Natural killer cell treated with Interleukin-12 subunit alpha and Interleukin-12 subunit beta and Interleukin-15 and Interleukin-18, amount 100 ng/mL, for 72 hours (primary cell): ENCODE results near the gene PLD4. TPM values are rescaled to one million over a fixed set of nuclear protein-coding genes. Genes with fewer than 3 reads are reported as not detected.
"Not testable (repeated sequence)": the region's sequence is repeated elsewhere in the genome, so short reads cannot be mapped to it uniquely, and the experiment has no call there.

ENCODE experiments used
- ATAC-seq, 2 donors: fragments of 150-1000 bp; cut with Tn5 transposase in 1 of 2; sonication (Bioruptor Pico), chemical (Tn5 transposase) in 1 of 2; 2 replicates each; pipeline ENCODE4 v1.10.0; 2021
- DNase-seq: peaks from one replicate; pipeline ENCODE4 v3.0.0; 2022; ENCODE audit warnings: low spot score
- H3K27ac Mint-ChIP-seq, 2 donors: 1 replicate in 1 of 2; 2 replicates in 1 of 2; pipeline ENCODE4 v1.8.0; 2022; ENCODE audit warnings: mixed read lengths in 2 of 2, mild to moderate bottlenecking in 1 of 2, moderate library complexity in 1 of 2
- H3K27me3 Mint-ChIP-seq, 2 donors: 1 replicate in 1 of 2; 2 replicates in 1 of 2; pipeline ENCODE4 v1.8.0; 2022; ENCODE audit warnings: mixed read lengths in 2 of 2
- H3K36me3 Mint-ChIP-seq: one replicate; pipeline ENCODE4 v1.8.0; 2022; ENCODE audit warnings: mixed read lengths
- H3K4me1 Mint-ChIP-seq, 2 donors: 1 replicate in 1 of 2; 2 replicates in 1 of 2; pipeline ENCODE4 v1.8.0; 2022; ENCODE audit warnings: low read depth in 2 of 2, mixed read lengths in 2 of 2, mild to moderate bottlenecking in 1 of 2
- H3K4me3 Mint-ChIP-seq: one replicate; pipeline ENCODE4 v1.8.0; 2022; ENCODE audit warnings: mixed read lengths
- H3K9me3 Mint-ChIP-seq: 2 replicates; pipeline ENCODE4 v1.8.0; 2022; ENCODE audit warnings: mixed read lengths
- total RNA-seq, 2 donors: library from RNA; stranded (reverse); gene quantifications; one replicate each; pipeline ENCODE4 v1.2.3, GENCODE V29; 2022

The PLD4 gene
- total RNA-seq, 2 donors from 2014 or later = not detected

GRCh38 chr14:104941508-104942365, 17.1 kb downstream of the PLD4 start:
- Mint-ChIP-seq H3K36me3 (no peaks in the 10 kb centered on the region), H3K9me3 (no peaks in the 10 kb centered on the region), H3K27ac (no peak overlapping the region), H3K27me3 (peaks cover 6 to 15% of the 10 kb centered on the region in 2 donors), H3K4me1 (no peaks in the 10 kb centered on the region), H3K4me3 (no peak overlapping the region)
- no peak for DNase-seq
- no peak for ATAC-seq

GRCh38 chr14:104942586-104942985, 17.9 kb downstream of the PLD4 start:
- Mint-ChIP-seq H3K27me3 (peaks cover 6 to 11% of the 10 kb centered on the region in 2 donors), H3K27ac (no peak overlapping the region), H3K4me1 (no peaks in the 10 kb centered on the region), H3K4me3 (no peak overlapping the region), H3K36me3 (no peaks in the 10 kb centered on the region), H3K9me3 (no peaks in the 10 kb centered on the region)
- DNase-seq = peak; percentile 59
- ATAC-seq = no peak

- not testable (repeated sequence) for H3K36me3 Mint-ChIP-seq, H3K4me1 Mint-ChIP-seq, DNase-seq, H3K4me3 Mint-ChIP-seq, ATAC-seq, H3K27ac Mint-ChIP-seq, H3K27me3 Mint-ChIP-seq, H3K9me3 Mint-ChIP-seq
These were observed 18.7 kb downstream of the PLD4 start for GRCh38 chr14:104943216-104944015.

GRCh38 chr14:104944016-104944308, 19.3 kb downstream of the PLD4 start:
- DNase-seq, H3K36me3 Mint-ChIP-seq, H3K9me3 Mint-ChIP-seq, H3K4me3 Mint-ChIP-seq, H3K27ac Mint-ChIP-seq, ATAC-seq, H3K27me3 Mint-ChIP-seq, H3K4me1 Mint-ChIP-seq: not testable (repeated sequence)

GRCh38 chr14:104944436-104945205, 19.9 kb downstream of the PLD4 start:
- ATAC-seq, H3K36me3 Mint-ChIP-seq, H3K4me3 Mint-ChIP-seq, H3K4me1 Mint-ChIP-seq, H3K9me3 Mint-ChIP-seq, H3K27me3 Mint-ChIP-seq, H3K27ac Mint-ChIP-seq: not testable (repeated sequence)
- peak; percentile 13 for DNase-seq

GRCh38 chr14:104945266-104945665, 20.6 kb downstream of the PLD4 start:
- not testable (repeated sequence) for H3K9me3 Mint-ChIP-seq, ATAC-seq, H3K4me3 Mint-ChIP-seq, H3K27me3 Mint-ChIP-seq, H3K4me1 Mint-ChIP-seq, H3K36me3 Mint-ChIP-seq, H3K27ac Mint-ChIP-seq
- peak; percentile 31 for DNase-seq

- peak; percentile 48 for DNase-seq
- H3K27ac Mint-ChIP-seq, H3K36me3 Mint-ChIP-seq, H3K9me3 Mint-ChIP-seq, H3K4me3 Mint-ChIP-seq, ATAC-seq, H3K4me1 Mint-ChIP-seq, H3K27me3 Mint-ChIP-seq: not testable (repeated sequence)
These were observed 21.6 kb downstream of the PLD4 start for GRCh38 chr14:104945986-104946965.

GRCh38 chr14:104947201-104947600, 22.5 kb downstream of the PLD4 start:
- DNase-seq, H3K36me3 Mint-ChIP-seq, H3K9me3 Mint-ChIP-seq, H3K27me3 Mint-ChIP-seq, ATAC-seq, H3K4me1 Mint-ChIP-seq, H3K27ac Mint-ChIP-seq, H3K4me3 Mint-ChIP-seq: not testable (repeated sequence)

- ATAC-seq, DNase-seq, H3K27ac Mint-ChIP-seq, H3K9me3 Mint-ChIP-seq, H3K4me1 Mint-ChIP-seq, H3K36me3 Mint-ChIP-seq, H3K27me3 Mint-ChIP-seq, H3K4me3 Mint-ChIP-seq: not testable (repeated sequence)
These were observed 23.4 kb downstream of the PLD4 start for GRCh38 chr14:104947881-104948735.

- Mint-ChIP-seq H3K27ac (no peak overlapping the region), H3K4me1 (no peaks in the 10 kb centered on the region), H3K27me3 (peaks cover 0 to 5% of the 10 kb centered on the region in 2 donors), H3K9me3 (no peaks in the 10 kb centered on the region), H3K4me3 (no peak overlapping the region), H3K36me3 (no peaks in the 10 kb centered on the region)
- no peak for DNase-seq
- no peak for ATAC-seq
These were observed 24.0 kb downstream of the PLD4 start for GRCh38 chr14:104948736-104949031.

GRCh38 chr14:104949406-104949955, 24.8 kb downstream of the PLD4 start:
- H3K27me3 Mint-ChIP-seq, H3K36me3 Mint-ChIP-seq, H3K27ac Mint-ChIP-seq, H3K4me1 Mint-ChIP-seq, H3K4me3 Mint-ChIP-seq, ATAC-seq, DNase-seq, H3K9me3 Mint-ChIP-seq: not testable (repeated sequence)

- peaks cover 0 to 10% of the 10 kb centered on the region in 2 donors for H3K27me3 Mint-ChIP-seq
- no peaks in the 10 kb centered on the region for H3K9me3 Mint-ChIP-seq
- DNase-seq (no peak), ATAC-seq (no peak)
- H3K4me3 Mint-ChIP-seq = no peak overlapping the region
- no peaks in the 10 kb centered on the region for H3K4me1 Mint-ChIP-seq
- no peak overlapping the region for H3K27ac Mint-ChIP-seq
- H3K36me3 Mint-ChIP-seq = no peaks in the 10 kb centered on the region
These were observed 25.3 kb downstream of the PLD4 start for GRCh38 chr14:104950021-104950420.
